Upper lobe of right lung (tissue), 1 donor: ENCODE data around the gene NOTUM. TPM values are rescaled to one million over a fixed set of nuclear protein-coding genes. Genes with fewer than 3 reads are reported as not detected.
"Not testable (repeated sequence)": the region's sequence is repeated elsewhere in the genome, so short reads cannot be mapped to it uniquely, and the experiment has no call there.

Experiments used
- ATAC-seq: fragments of 200-7000 bp; cut with Tn5 transposase; one replicate; pipeline ENCODE4 v1.9.1; 2020; ENCODE audit warnings: mild to moderate bottlenecking, moderate library complexity
- DNase-seq: peaks from one replicate; pipeline ENCODE4 v3.0.0-alpha.2; 2020
- H3K27ac ChIP-seq: fragments of 200-600 bp; one replicate; pipeline ENCODE4 v1.8.0; 2022
- H3K27me3 ChIP-seq: fragments of 200-600 bp; one replicate; pipeline ENCODE4 v1.8.0; 2022; ENCODE audit warnings: mild to moderate bottlenecking
- H3K36me3 ChIP-seq: fragments of 200-600 bp; one replicate; pipeline ENCODE4 v1.8.0; 2022
- H3K4me1 ChIP-seq: fragments of 200-600 bp; one replicate; pipeline ENCODE4 v1.8.0; 2022
- H3K4me3 ChIP-seq: fragments of 200-600 bp; one replicate; pipeline ENCODE4 v1.8.0; 2022; ENCODE audit warnings: mild to moderate bottlenecking
- H3K9me3 ChIP-seq: fragments of 200-600 bp; one replicate; pipeline ENCODE4 v1.8.0; 2022
- CTCF ChIP-seq: fragments of 200-600 bp; IDR thresholded peaks from one replicate; pipeline ENCODE4 v1.8.0; 2022; ENCODE audit warnings: antibody characterized with exemption
- intact Hi-C: fragments of 100-400 bp; cut with DNase I; formaldehyde crosslinking; loops from one replicate; pipeline ENCODE4 v1.11.0; 2022
- total RNA-seq: library from RNA; stranded (reverse); fragmentation: NEBNext Ultra II Directional; extraction: Animal tissue kit (Norgen Biotek cat#: 25700); gene quantifications from one replicate; pipeline ENCODE4 v1.2.1, GENCODE V29; 2021
- donor health status: DM: no; HTN: yes; CAD: no; lungs with severe emphysema.

NOTUM gene
- total RNA-seq, 1 donor from 2014 or later = 6.1 TPM

- H3K36me3 ChIP-seq = no peaks in the 10 kb centered on the region
- H3K27me3 ChIP-seq = peaks cover 32% of the 10 kb centered on the region
- intact Hi-C loops = no loop called here
- H3K4me1 ChIP-seq = peaks cover 9% of the 10 kb centered on the region
- no peaks in the 10 kb centered on the region for H3K9me3 ChIP-seq
- H3K4me3 ChIP-seq = no peak overlapping the region
- H3K27ac ChIP-seq = no peak overlapping the region
- DNase-seq = peak; percentile 61
- ATAC-seq = no peak
- no peak for TF ChIP-seq CTCF
These were observed 4.1 kb downstream of the NOTUM start for GRCh38 chr17:81956607-81957589.

- Histone ChIP-seq H3K27me3 (peaks cover 27% of the 10 kb centered on the region), H3K4me1 (peaks cover 9% of the 10 kb centered on the region), H3K4me3 (no peak overlapping the region), H3K9me3 (no peaks in the 10 kb centered on the region), H3K27ac (no peak overlapping the region), H3K36me3 (no peaks in the 10 kb centered on the region)
- TF ChIP-seq CTCF = no peak
- intact Hi-C loops = no loop called here
- ATAC-seq (no peak), DNase-seq (no peak)
These were observed 5.0 kb downstream of the NOTUM start for GRCh38 chr17:81955756-81956544.

- no peak overlapping the region for H3K27ac ChIP-seq
- peaks cover 22% of the 10 kb centered on the region for H3K27me3 ChIP-seq
- no peaks in the 10 kb centered on the region for H3K36me3 ChIP-seq
- intact Hi-C loops = no loop called here
- no peak for ATAC-seq
- no peak overlapping the region for H3K4me3 ChIP-seq
- H3K9me3 ChIP-seq = no peaks in the 10 kb centered on the region
- no peak for TF ChIP-seq CTCF
- H3K4me1 ChIP-seq = peaks cover 6% of the 10 kb centered on the region
- DNase-seq = no peak
These were observed 5.8 kb downstream of the NOTUM start for GRCh38 chr17:81955058-81955681.

GRCh38 chr17:81954131-81955057 lies 6.6 kb downstream of the NOTUM start:
- no peaks in the 10 kb centered on the region for H3K9me3 ChIP-seq
- ATAC-seq (no peak), DNase-seq (no peak)
- intact Hi-C loops = no loop called here
- peaks cover 3% of the 10 kb centered on the region for H3K4me1 ChIP-seq
- H3K27ac ChIP-seq = no peak overlapping the region
- H3K36me3 ChIP-seq = no peaks in the 10 kb centered on the region
- peaks cover 18% of the 10 kb centered on the region for H3K27me3 ChIP-seq
- TF ChIP-seq CTCF = no peak
- no peak overlapping the region for H3K4me3 ChIP-seq

- intact Hi-C loops, H3K9me3 ChIP-seq, H3K27ac ChIP-seq, ATAC-seq, H3K4me1 ChIP-seq, H3K27me3 ChIP-seq, DNase-seq, H3K36me3 ChIP-seq, H3K4me3 ChIP-seq: not testable (repeated sequence)
These were observed 7.5 kb downstream of the NOTUM start for GRCh38 chr17:81953443-81953842.
